Uterus (tissue), 2 donors: Measurements from ENCODE around the gene MFAP3L.

Source experiments
- CTCF ChIP-seq, 4 experiments: fragments of 200-600 bp in 2 of 4; fragments of 450-650 bp in 2 of 4; sonication (generic) in 2 of 4; IDR thresholded peaks; one replicate each; pipeline ENCODE4 v1.5.1; 2016 to 2019; ENCODE audit warnings: antibody characterized with exemption in 4 of 4, mild to moderate bottlenecking in 2 of 4, moderate library complexity in 1 of 4
- POLR2A ChIP-seq, 2 donors: fragments of 450-650 bp; IDR thresholded peaks; one replicate each; pipeline ENCODE4 v1.6.1; 2016; ENCODE audit warnings: antibody characterized with exemption in 2 of 2, mild to moderate bottlenecking in 1 of 2, moderate library complexity in 1 of 2

GRCh38 chr4:169940460-169940859 lies 85.7 kb downstream of the MFAP3L start:
- no peak for TF ChIP-seq CTCF (IDR thresholded peaks at IDR 0.05)
- no peak for TF ChIP-seq POLR2A (IDR thresholded peaks at IDR 0.05)
